GM12878 (cell line): ENCODE results near the gene BORCS5.

Experiments used
- ATF3 ChIP-seq: IDR thresholded peaks from 2 replicates; pipeline ENCODE4 v1.6.1; 2011; ENCODE audit warnings: low read depth, mild to moderate bottlenecking, low read length, moderate library complexity, borderline replicate concordance; ENCODE audit errors: extremely low read depth
- BCL11A ChIP-seq: IDR thresholded peaks from 2 replicates; pipeline ENCODE4 v1.6.1; 2011; ENCODE audit warnings: low read depth, low read length
- MAX ChIP-seq: IDR thresholded peaks from 2 replicates; pipeline ENCODE4 v1.6.1; 2012; ENCODE audit warnings: low read depth, low read length, improper control_type of control experiment
- MXI1 ChIP-seq: fragments of 150-350 bp; IDR thresholded peaks from 2 replicates; pipeline ENCODE4 v1.6.1; 2011; ENCODE audit warnings: low read depth, mild to moderate bottlenecking, inconsistent platforms, low read length, improper control_type of control experiment
- MYB ChIP-seq: fragments of 150-350 bp; IDR thresholded peaks from 2 replicates; pipeline ENCODE4 v1.6.1; 2014; ENCODE audit warnings: mild to moderate bottlenecking, low read depth, low read length, borderline replicate concordance
- NFYB ChIP-seq: IDR thresholded peaks from 2 replicates; pipeline ENCODE4 v1.6.1; 2011; ENCODE audit warnings: low read depth, mild to moderate bottlenecking, low read length, improper control_type of control experiment, moderate library complexity; ENCODE audit not compliant: insufficient read depth
- SMAD1 ChIP-seq: fragments of 450-650 bp; IDR thresholded peaks from 2 replicates; pipeline ENCODE4 v1.6.1; 2018; ENCODE audit warnings: mild to moderate bottlenecking, low read depth; ENCODE audit not compliant: partially characterized antibody
- TAF1 ChIP-seq: IDR thresholded peaks from 2 replicates; pipeline ENCODE4 v1.6.1; 2011; ENCODE audit warnings: mild to moderate bottlenecking, low read depth, low read length, borderline replicate concordance
- TCF12 ChIP-seq: IDR thresholded peaks from 2 replicates; pipeline ENCODE4 v1.6.1; 2011; ENCODE audit warnings: low read depth, mild to moderate bottlenecking, low read length
- TF ChIP-seq, protein P1 (sequence below), 3 experiments: IDR thresholded peaks in 2 of 3; conservative IDR thresholded peaks in 1 of 3; 2 replicates each; pipeline ENCODE4 v1.5.1; 2011; ENCODE audit warnings: low read depth in 3 of 3, low read length in 3 of 3, mild to moderate bottlenecking in 3 of 3, control low read depth in 2 of 3, moderate library complexity in 2 of 3, inconsistent platforms in 1 of 3, mixed read lengths in 1 of 3; ENCODE audit not compliant: control insufficient read depth in 2 of 3, insufficient read depth in 1 of 3; ENCODE audit errors: extremely low read depth in 1 of 3

DNA sequence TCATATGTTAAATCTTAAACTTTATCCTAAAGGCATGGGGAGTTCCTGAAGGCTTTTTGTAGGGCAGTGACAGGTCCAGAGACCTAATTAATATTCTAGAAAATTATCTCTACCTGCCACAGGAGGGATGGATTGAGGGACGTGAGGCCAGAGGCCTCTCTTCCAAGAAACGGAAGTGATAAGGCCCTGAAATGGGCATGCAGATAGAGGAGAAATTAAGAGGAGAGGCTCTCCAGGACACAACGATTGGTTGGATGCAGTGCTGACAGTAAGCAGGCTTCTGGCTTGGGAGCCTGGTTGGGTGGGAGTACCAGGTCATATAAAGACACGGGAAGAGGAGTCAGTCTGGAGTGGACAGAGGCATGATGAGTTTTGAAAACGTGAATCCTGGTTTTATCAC is 3.1 kb upstream of the BORCS5 start:
- TF ChIP-seq MXI1 (no peak), TAF1 (no peak), MYB (no peak), NFYB (no peak), MAX (no peak), SMAD1 (no peak), BCL11A (no peak), TCF12 (no peak), ATF3 (no peak)
- TF ChIP-seq, protein P1, sequence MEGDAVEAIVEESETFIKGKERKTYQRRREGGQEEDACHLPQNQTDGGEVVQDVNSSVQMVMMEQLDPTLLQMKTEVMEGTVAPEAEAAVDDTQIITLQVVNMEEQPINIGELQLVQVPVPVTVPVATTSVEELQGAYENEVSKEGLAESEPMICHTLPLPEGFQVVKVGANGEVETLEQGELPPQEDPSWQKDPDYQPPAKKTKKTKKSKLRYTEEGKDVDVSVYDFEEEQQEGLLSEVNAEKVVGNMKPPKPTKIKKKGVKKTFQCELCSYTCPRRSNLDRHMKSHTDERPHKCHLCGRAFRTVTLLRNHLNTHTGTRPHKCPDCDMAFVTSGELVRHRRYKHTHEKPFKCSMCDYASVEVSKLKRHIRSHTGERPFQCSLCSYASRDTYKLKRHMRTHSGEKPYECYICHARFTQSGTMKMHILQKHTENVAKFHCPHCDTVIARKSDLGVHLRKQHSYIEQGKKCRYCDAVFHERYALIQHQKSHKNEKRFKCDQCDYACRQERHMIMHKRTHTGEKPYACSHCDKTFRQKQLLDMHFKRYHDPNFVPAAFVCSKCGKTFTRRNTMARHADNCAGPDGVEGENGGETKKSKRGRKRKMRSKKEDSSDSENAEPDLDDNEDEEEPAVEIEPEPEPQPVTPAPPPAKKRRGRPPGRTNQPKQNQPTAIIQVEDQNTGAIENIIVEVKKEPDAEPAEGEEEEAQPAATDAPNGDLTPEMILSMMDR (IDR thresholded peaks at IDR 0.05 in 2 of 3, conservative IDR thresholded peaks at IDR 0.05 in 1 of 3; ENCODE audit: control insufficient read depth in 2 of 3, extremely low read depth in 1 of 3, insufficient read depth in 1 of 3, low read depth in 3 of 3, low read length in 3 of 3): no peak
